ENCODE measurements around the gene CFAP91. TPM values are rescaled to one million over a fixed set of nuclear protein-coding genes. Genes with fewer than 3 reads are reported as not detected.

The CFAP91 gene
- total RNA-seq, 1 donor from 2014 or later = 4.2 TPM

DNA sequence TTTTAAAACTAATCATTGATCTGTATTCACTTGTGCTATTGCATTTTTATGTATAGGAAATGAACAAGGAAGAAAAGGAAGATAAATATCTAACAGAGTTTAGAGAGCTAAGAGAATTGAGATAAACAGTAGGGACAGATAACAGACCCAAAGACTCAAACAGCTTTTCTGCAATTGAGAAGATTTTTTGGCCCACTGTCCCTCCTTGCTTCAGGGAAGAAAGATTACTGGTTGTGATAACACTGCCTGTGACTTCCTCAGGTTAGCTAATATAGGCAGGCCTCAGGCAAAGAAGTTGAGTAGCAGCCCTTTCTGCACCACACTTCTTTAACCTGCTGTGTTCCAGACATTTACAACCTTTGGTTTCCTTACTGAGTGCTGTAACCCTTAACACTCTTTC is 22.9 kb upstream of the CFAP91 start:
- intact Hi-C loops (cut with DNase I) = no loop called here
- TF ChIP-seq, protein P1, sequence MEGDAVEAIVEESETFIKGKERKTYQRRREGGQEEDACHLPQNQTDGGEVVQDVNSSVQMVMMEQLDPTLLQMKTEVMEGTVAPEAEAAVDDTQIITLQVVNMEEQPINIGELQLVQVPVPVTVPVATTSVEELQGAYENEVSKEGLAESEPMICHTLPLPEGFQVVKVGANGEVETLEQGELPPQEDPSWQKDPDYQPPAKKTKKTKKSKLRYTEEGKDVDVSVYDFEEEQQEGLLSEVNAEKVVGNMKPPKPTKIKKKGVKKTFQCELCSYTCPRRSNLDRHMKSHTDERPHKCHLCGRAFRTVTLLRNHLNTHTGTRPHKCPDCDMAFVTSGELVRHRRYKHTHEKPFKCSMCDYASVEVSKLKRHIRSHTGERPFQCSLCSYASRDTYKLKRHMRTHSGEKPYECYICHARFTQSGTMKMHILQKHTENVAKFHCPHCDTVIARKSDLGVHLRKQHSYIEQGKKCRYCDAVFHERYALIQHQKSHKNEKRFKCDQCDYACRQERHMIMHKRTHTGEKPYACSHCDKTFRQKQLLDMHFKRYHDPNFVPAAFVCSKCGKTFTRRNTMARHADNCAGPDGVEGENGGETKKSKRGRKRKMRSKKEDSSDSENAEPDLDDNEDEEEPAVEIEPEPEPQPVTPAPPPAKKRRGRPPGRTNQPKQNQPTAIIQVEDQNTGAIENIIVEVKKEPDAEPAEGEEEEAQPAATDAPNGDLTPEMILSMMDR (IDR thresholded peaks at IDR 0.05) = no peak
- TF ChIP-seq POLR2AphosphoS5 (IDR thresholded peaks at IDR 0.05; ENCODE audit: insufficient read depth in 1 of 2, low read depth in 1 of 2) (no peak), POLR2A (IDR thresholded peaks at IDR 0.05) (no peak)

DNA sequence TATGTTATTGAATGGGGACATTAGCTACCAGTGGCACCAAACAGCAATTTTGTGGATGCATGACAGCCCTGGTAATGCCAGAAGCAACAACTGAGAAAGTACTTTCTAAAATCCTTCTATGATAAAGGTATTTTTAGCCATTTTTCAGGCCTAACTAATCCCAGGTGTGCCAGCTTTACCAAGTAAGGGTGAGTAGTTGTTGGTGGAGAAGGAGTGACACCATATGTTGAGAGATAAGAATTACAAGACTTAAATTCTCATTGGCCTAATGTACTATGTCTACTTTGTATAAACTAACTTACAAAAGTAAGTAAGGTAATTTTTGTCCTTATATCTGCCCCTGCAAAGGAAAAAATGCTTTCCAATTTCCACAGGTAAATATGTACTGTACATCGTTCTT is 21.5 kb upstream of the CFAP91 start:
- Histone ChIP-seq H3K4me3 (no peak overlapping the region), H3K4me1 (peaks cover 9% of the 10 kb centered on the region), H3K27me3 (no peaks in the 10 kb centered on the region), H3K9me3 (no peaks in the 10 kb centered on the region), H3K36me3 (no peaks in the 10 kb centered on the region), H3K27ac (no peak overlapping the region)
- TF ChIP-seq, protein P1 (IDR thresholded peaks at IDR 0.05) = peak in 1 of 3 experiments; percentile 17
- TF ChIP-seq POLR2AphosphoS5 (IDR thresholded peaks at IDR 0.05; ENCODE audit: insufficient read depth in 1 of 2, low read depth in 1 of 2) = no peak
- intact Hi-C loops (cut with DNase I) = no loop called here
- DNase-seq (ENCODE audit: extremely low spot score in 2 of 2) = no peak

More for the DNA sequence above, 22.9 kb upstream of the CFAP91 start:
- H3K27ac ChIP-seq = no peak overlapping the region
- no peaks in the 10 kb centered on the region for H3K27me3 ChIP-seq
- DNase-seq (ENCODE audit: extremely low spot score in 2 of 2) = no peak
- no peak overlapping the region for H3K4me3 ChIP-seq
- H3K36me3 ChIP-seq = peaks cover 0 to 2% of the 10 kb centered on the region in 2 donors
- no peaks in the 10 kb centered on the region for H3K9me3 ChIP-seq
- peaks cover 20% of the 10 kb centered on the region for H3K4me1 ChIP-seq

DNA sequence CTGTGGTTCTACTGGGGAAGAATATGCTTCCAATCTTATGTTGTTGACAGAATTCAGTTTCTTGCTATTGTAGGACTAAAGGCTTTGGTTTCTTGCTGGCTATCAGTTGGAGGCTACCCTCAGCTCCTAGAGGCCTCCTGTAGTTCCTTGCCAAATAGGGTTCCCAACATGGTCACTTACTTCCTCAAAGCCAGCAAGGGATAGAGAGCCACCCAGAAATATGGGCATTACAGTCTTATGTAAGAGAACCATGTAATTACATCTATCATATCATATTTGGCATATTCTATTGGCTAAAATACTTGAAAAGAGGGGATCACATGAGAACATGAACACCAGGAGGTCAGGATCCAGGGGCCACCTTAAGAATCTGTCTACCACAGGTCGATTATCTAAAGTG is 19.4 kb upstream of the CFAP91 start:
- H3K9me3 ChIP-seq = no peaks in the 10 kb centered on the region
- no peaks in the 10 kb centered on the region for H3K4me1 ChIP-seq
- TF ChIP-seq POLR2AphosphoS5 (IDR thresholded peaks at IDR 0.05; ENCODE audit: insufficient read depth in 1 of 2, low read depth in 1 of 2) (no peak), POLR2A (IDR thresholded peaks at IDR 0.05) (no peak)
- TF ChIP-seq, protein P1 (IDR thresholded peaks at IDR 0.05) = no peak
- H3K27ac ChIP-seq = no peak overlapping the region
- no peak overlapping the region for H3K4me3 ChIP-seq
- H3K36me3 ChIP-seq = no peaks in the 10 kb centered on the region
- intact Hi-C loops (cut with DNase I) = no loop called here
- H3K27me3 ChIP-seq = no peaks in the 10 kb centered on the region
- DNase-seq (ENCODE audit: extremely low spot score in 2 of 2) = no peak

DNA sequence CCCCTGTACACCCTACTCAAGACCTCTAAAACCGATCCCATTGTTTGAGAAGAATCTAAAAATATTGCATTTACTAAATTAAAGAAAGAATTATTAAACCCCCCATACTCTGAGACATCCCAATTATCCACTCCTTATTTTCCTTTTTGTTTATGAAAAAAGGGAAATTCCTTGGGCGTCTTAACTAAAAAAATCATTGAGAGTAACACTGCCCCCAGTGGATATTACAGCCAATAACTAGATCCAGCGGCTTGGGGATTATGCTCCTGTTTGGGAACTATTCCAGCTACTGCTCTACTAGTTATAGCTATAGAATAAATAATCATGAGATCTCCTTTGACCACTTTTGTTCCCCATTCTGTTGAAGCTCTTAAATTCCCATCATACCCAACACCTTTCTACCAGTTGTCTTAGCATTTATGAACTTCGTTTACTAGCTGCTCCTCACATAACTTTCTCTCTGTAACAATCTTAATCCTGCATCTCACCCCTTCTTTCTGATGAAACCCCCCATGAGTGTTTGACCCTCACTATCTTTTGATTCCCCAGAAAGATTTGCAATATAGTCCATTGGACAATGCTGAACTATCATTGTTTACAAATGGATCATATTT is 12.7 kb upstream of the CFAP91 start:
- no peaks in the 10 kb centered on the region for H3K4me1 ChIP-seq
- intact Hi-C loops (cut with DNase I) = no loop called here
- no peaks in the 10 kb centered on the region for H3K9me3 ChIP-seq
- no peak overlapping the region for H3K4me3 ChIP-seq
- no peaks in the 10 kb centered on the region for H3K27me3 ChIP-seq
- H3K36me3 ChIP-seq = no peaks in the 10 kb centered on the region
- TF ChIP-seq, protein P1 (IDR thresholded peaks at IDR 0.05) = peak in 1 of 3 experiments; percentile 7
- TF ChIP-seq POLR2AphosphoS5 (IDR thresholded peaks at IDR 0.05; ENCODE audit: insufficient read depth in 1 of 2, low read depth in 1 of 2) = no peak
- H3K27ac ChIP-seq = no peak overlapping the region
- no peak for DNase-seq (ENCODE audit: extremely low spot score in 2 of 2)

DNA sequence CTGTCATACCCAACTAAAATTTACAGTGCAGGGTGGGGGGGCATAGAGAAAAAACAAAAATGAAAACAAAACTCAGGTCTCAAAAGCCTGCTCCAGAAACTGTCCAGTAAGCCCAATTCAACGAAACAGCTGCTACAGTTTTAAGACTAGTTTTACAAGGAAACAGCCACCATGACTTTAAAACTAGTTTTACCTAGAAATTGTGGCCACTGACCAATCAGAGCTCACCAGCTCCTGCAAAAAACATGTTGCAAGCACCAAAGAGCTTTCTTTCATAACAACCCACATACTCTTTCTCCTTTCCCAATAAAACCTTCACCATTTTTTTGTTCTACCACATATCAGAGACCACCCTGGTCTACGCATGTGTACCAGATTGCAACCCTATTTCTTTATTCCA is 7.3 kb upstream of the CFAP91 start:
- no peak overlapping the region for H3K27ac ChIP-seq
- H3K9me3 ChIP-seq = no peaks in the 10 kb centered on the region
- H3K4me1 ChIP-seq = no peaks in the 10 kb centered on the region
- no peak for DNase-seq (ENCODE audit: extremely low spot score in 2 of 2)
- TF ChIP-seq, protein P1 (IDR thresholded peaks at IDR 0.05) = no peak
- TF ChIP-seq POLR2A (IDR thresholded peaks at IDR 0.05) (no peak), POLR2AphosphoS5 (IDR thresholded peaks at IDR 0.05; ENCODE audit: insufficient read depth in 1 of 2, low read depth in 1 of 2) (no peak)
- intact Hi-C loops (cut with DNase I) = no loop called here
- H3K27me3 ChIP-seq = no peaks in the 10 kb centered on the region
- no peaks in the 10 kb centered on the region for H3K36me3 ChIP-seq
- H3K4me3 ChIP-seq = no peak overlapping the region
